IMR-90 (cell line): ENCODE measurements around the gene CIAO2A. TPM values are rescaled to one million over a fixed set of nuclear protein-coding genes. Genes with fewer than 3 reads are reported as not detected.
A peak's percentile ranks its signal among the peaks of the same experiment; 100 is the strongest.

Source experiments
- ATAC-seq: fragments of 200-7000 bp; cut with Tn5 transposase; 2 replicates; pipeline ENCODE4 v1.9.1; 2020; ENCODE audit warnings: low read depth, mild to moderate bottlenecking, moderate library complexity
- BruUV-seq: library from RNA; stranded (reverse); fragments of 400-500 nt; replicated peaks from 2 replicates; lab custom pipeline; 2021; lab: Mats Ljungman, UMichigan
- CTCF ChIA-PET: fragments of 300-600 bp; formaldehyde crosslinking; extraction: SDS; loops from one replicate; lab custom pipeline; 2021; ENCODE audit warnings: antibody characterized with exemption; lab: Yijun Ruan, JAX
- POLR2A ChIA-PET: fragments of 300-600 bp; sonication (Branson Sonifier 250); formaldehyde crosslinking; loops from one replicate; lab custom pipeline; 2022; ENCODE audit warnings: antibody characterized with exemption; ENCODE audit not compliant: unreplicated experiment; lab: Charles Lee
- DNase-seq: peaks from one replicate; pipeline ENCODE4 v3.0.0; 2013
- H2AFZ ChIP-seq: replicated peaks from 2 replicates; pipeline ENCODE3; 2013; ENCODE audit warnings: low read length, mild to moderate bottlenecking; ENCODE audit not compliant: poor library complexity
- H2AK5ac ChIP-seq: 2 replicates; pipeline ENCODE4 v1.6.1; 2013; ENCODE audit warnings: low read depth, low read length, inconsistent platforms
- H2AK9ac ChIP-seq: replicated peaks from 2 replicates; pipeline ENCODE3; 2013; ENCODE audit warnings: mild to moderate bottlenecking, low read depth, low read length, moderate library complexity; ENCODE audit not compliant: poor library complexity
- H2BK120ac ChIP-seq: 2 replicates; pipeline ENCODE4 v1.6.1; 2013; ENCODE audit warnings: low read depth, low read length, inconsistent platforms
- H2BK15ac ChIP-seq: 3 replicates; pipeline ENCODE4 v1.6.1; 2013; ENCODE audit warnings: low read depth, low read length, inconsistent platforms
- H2BK20ac ChIP-seq: 2 replicates; pipeline ENCODE4 v1.6.1; 2013; ENCODE audit warnings: low read depth, mild to moderate bottlenecking, inconsistent platforms, low read length, moderate library complexity
- H2BK5ac ChIP-seq: 2 replicates; pipeline ENCODE4 v1.6.1; 2013; ENCODE audit warnings: mild to moderate bottlenecking, low read depth, low read length, inconsistent platforms; ENCODE audit not compliant: poor library complexity, severe bottlenecking
- H3K14ac ChIP-seq: replicated peaks from 2 replicates; pipeline ENCODE4 v1.6.1; 2013; ENCODE audit warnings: low read depth, low read length, inconsistent platforms
- H3K18ac ChIP-seq: 2 replicates; pipeline ENCODE4 v1.6.1; 2013; ENCODE audit warnings: low read depth, low read length, control low read depth
- H3K23ac ChIP-seq: 2 replicates; pipeline ENCODE4 v1.6.1; 2013; ENCODE audit warnings: low read depth, low read length, inconsistent platforms
- H3K27ac ChIP-seq: 2 replicates; pipeline ENCODE4 v1.5.1; 2013; ENCODE audit warnings: mild to moderate bottlenecking, control low read depth, low read length; ENCODE audit not compliant: insufficient read depth
- H3K27me3 ChIP-seq: 2 replicates; pipeline ENCODE4 v1.6.1; 2013; ENCODE audit warnings: low read length; ENCODE audit not compliant: control insufficient read depth, insufficient read depth
- H3K36me3 ChIP-seq: 2 replicates; pipeline ENCODE4 v1.6.1; 2013; ENCODE audit warnings: low read length, mixed read lengths; ENCODE audit not compliant: control insufficient read depth, insufficient read depth
- H3K4ac ChIP-seq: 2 replicates; pipeline ENCODE4 v1.6.1; 2013; ENCODE audit warnings: low read depth, low read length, inconsistent platforms
- H3K4me1 ChIP-seq: 2 replicates; pipeline ENCODE4 v1.6.1; 2013; ENCODE audit warnings: low read length, mixed read lengths; ENCODE audit not compliant: control insufficient read depth, insufficient read depth
- H3K4me2 ChIP-seq: 2 replicates; pipeline ENCODE4 v1.6.1; 2013; ENCODE audit warnings: low read depth, mild to moderate bottlenecking, control low read depth, low read length, moderate library complexity
- H3K4me3 ChIP-seq: 2 replicates; pipeline ENCODE4 v1.5.1; 2013; ENCODE audit warnings: low read depth, mild to moderate bottlenecking, control low read depth, low read length, moderate library complexity; ENCODE audit not compliant: insufficient read depth
- H3K56ac ChIP-seq: 2 replicates; pipeline ENCODE4 v1.6.1; 2013; ENCODE audit warnings: low read length, inconsistent platforms; ENCODE audit not compliant: insufficient read depth; ENCODE audit errors: extremely low read depth
- H3K79me1 ChIP-seq, 2 experiments: 2 replicates each; pipeline ENCODE4 v1.6.1; 2013; ENCODE audit warnings: low read length in 2 of 2, inconsistent platforms in 1 of 2, low read depth in 1 of 2
- H3K9ac ChIP-seq: 2 replicates; pipeline ENCODE4 v1.6.1; 2013; ENCODE audit warnings: low read depth, low read length, control low read depth
- H3K9me1 ChIP-seq: 2 replicates; pipeline ENCODE4 v1.6.1; 2013; ENCODE audit warnings: low read length, inconsistent platforms; ENCODE audit not compliant: insufficient read depth
- H3K9me3 ChIP-seq: 2 replicates; pipeline ENCODE4 v1.6.1; 2013; ENCODE audit warnings: low read length; ENCODE audit not compliant: control insufficient read depth, insufficient read depth
- H4K20me1 ChIP-seq: 2 replicates; pipeline ENCODE4 v1.6.1; 2013; ENCODE audit warnings: low read length, inconsistent platforms; ENCODE audit not compliant: insufficient read depth
- H4K5ac ChIP-seq: 2 replicates; pipeline ENCODE4 v1.6.1; 2013; ENCODE audit warnings: mild to moderate bottlenecking, low read depth, low read length, control low read depth
- H4K8ac ChIP-seq, 2 experiments: 2 replicates each; pipeline ENCODE4 v1.6.1; 2013; ENCODE audit warnings: low read depth in 2 of 2, low read length in 2 of 2, control low read depth in 1 of 2, inconsistent platforms in 1 of 2
- H4K91ac ChIP-seq: 2 replicates; pipeline ENCODE4 v1.6.1; 2013; ENCODE audit warnings: low read depth, low read length, inconsistent platforms; ENCODE audit not compliant: insufficient read depth
- BHLHE40 ChIP-seq: fragments of 150-350 bp; IDR thresholded peaks from 2 replicates; pipeline ENCODE4 v1.6.1; 2016; ENCODE audit warnings: mild to moderate bottlenecking, low read depth, low read length
- CHD1 ChIP-seq: IDR thresholded peaks from 2 replicates; pipeline ENCODE4 v1.6.1; 2012; ENCODE audit warnings: low read depth, low read length, improper control_type of control experiment
- CTCF ChIP-seq: conservative IDR thresholded peaks from 2 replicates; pipeline ENCODE4 v1.5.1; 2012; ENCODE audit warnings: mild to moderate bottlenecking, low read depth, low read length, improper control_type of control experiment
- FOS ChIP-seq: fragments of 150-350 bp; IDR thresholded peaks from 2 replicates; pipeline ENCODE4 v1.6.1; 2016; ENCODE audit warnings: low read depth, low read length
- MAFK ChIP-seq: IDR thresholded peaks from 2 replicates; pipeline ENCODE4 v1.6.1; 2012; ENCODE audit warnings: low read depth, low read length, improper control_type of control experiment
- MAZ ChIP-seq: IDR thresholded peaks from 2 replicates; pipeline ENCODE4 v1.6.1; 2012; ENCODE audit warnings: low read depth, mild to moderate bottlenecking, low read length, improper control_type of control experiment, moderate library complexity, borderline replicate concordance
- POLR2A ChIP-seq: IDR thresholded peaks from 2 replicates; pipeline ENCODE4 v1.6.1; 2012; ENCODE audit warnings: mild to moderate bottlenecking, low read depth, low read length
- RAD21 ChIP-seq: IDR thresholded peaks from 2 replicates; pipeline ENCODE4 v1.6.1; 2012; ENCODE audit warnings: low read length, improper control_type of control experiment
- RCOR1 ChIP-seq: IDR thresholded peaks from 2 replicates; pipeline ENCODE4 v1.6.1; 2012; ENCODE audit warnings: mild to moderate bottlenecking, low read length, improper control_type of control experiment; ENCODE audit not compliant: insufficient replicate concordance
- RFX5 ChIP-seq: IDR thresholded peaks from 2 replicates; pipeline ENCODE4 v1.8.0; 2012; ENCODE audit warnings: low read depth, mild to moderate bottlenecking, low read length, moderate library complexity
- SMC3 ChIP-seq: fragments of 150-350 bp; IDR thresholded peaks from 2 replicates; pipeline ENCODE4 v1.6.1; 2016; ENCODE audit warnings: low read depth, mild to moderate bottlenecking, antibody characterized with exemption, low read length, moderate library complexity
- WGBS, 2 experiments: methylation state at CpG; one replicate each; pipeline versions ENCODE4 v1.1.5 to v1.1.7; 2013; ENCODE audit warnings: missing lambda C conversion rate in 2 of 2; ENCODE audit not compliant: insufficient read length in 1 of 2; ENCODE audit errors: extremely low coverage in 2 of 2; 5-methylcytosine and 5-hydroxymethylcytosine counted together
- dilution Hi-C: fragments of 300-500 bp; cut with HindIII; formaldehyde crosslinking; loops from one replicate; pipeline ENCODE4 v1.14.3; 2018; ENCODE audit warnings: low sequenced_read_pairs; ENCODE audit not compliant: unreplicated experiment
- in situ Hi-C: fragments of 300-500 bp; cut with MboI; formaldehyde crosslinking; loops from 3 replicates; pipeline ENCODE4 v1.14.3; 2019; ENCODE audit warnings: low sequenced_read_pairs, inconsistent platforms, mixed read lengths
- intact Hi-C: fragments of 100-400 bp; cut with micrococcal nuclease; formaldehyde crosslinking; loops from 2 replicates; pipeline ENCODE4 v1.10.0; 2022
- polyA plus RNA-seq, 3 experiments: library from polyadenylated mRNA; depleted of rRNA; stranded (reverse); fragments of >200 nt; gene quantifications; 2 replicates each; pipeline ENCODE4 v1.2.3, GENCODE V29; 2012; ENCODE audit warnings: low replicate concordance in 1 of 3
- total RNA-seq: library from RNA; depleted of rRNA; stranded (reverse); fragments of >200 nt; gene quantifications from 2 replicates; pipeline ENCODE4 v1.2.3, GENCODE V29; 2012
- TF ChIP-seq, protein P1 (sequence below): fragments of 150-350 bp; IDR thresholded peaks from 2 replicates; pipeline ENCODE4 v1.6.1; 2017; ENCODE audit warnings: mild to moderate bottlenecking, antibody characterized with exemption, low read length, low read depth
- TF ChIP-seq, protein P2 (sequence below): fragments of 150-350 bp; IDR thresholded peaks from 2 replicates; pipeline ENCODE4 v1.6.1; 2016; ENCODE audit warnings: low read depth, mild to moderate bottlenecking, low read length, moderate library complexity, borderline replicate concordance

CIAO2A gene
- total and polyA plus RNA-seq, 2 of the 4 experiments (the other 2 are of a cell fraction), result 36.7 to 38.3 TPM

GRCh38 chr15:64095795-64096667 is 2.4 kb upstream of the CIAO2A start, which contains the start of gene SNX1:
TSS of gene SNX1 (plus strand) at chr15:64095982. CDS start at chr15:64096014, 32 bp downstream.
- no TSS peak for BruUV-seq
- Histone ChIP-seq H3K4me1 (0 out of 2 replicates have a peak, but pooled peaks cover 1% of the 10 kb centered on the region), H3K9me3 (no peaks in the 10 kb centered on the region), H2BK5ac (peak within 1 kb of the TSS; percentile 68), H2AK9ac (peak within 1 kb of the TSS; percentile 90), H4K91ac (peak within 1 kb of the TSS; percentile 51), H3K4me3 (peak within 1 kb of the TSS; percentile 92), H3K14ac (peak within 1 kb of the TSS; percentile 75), H3K4me2 (peak within 1 kb of the TSS; percentile 97), H3K4ac (peak within 1 kb of the TSS; percentile 51), H2AFZ (peak within 1 kb of the TSS; percentile 86), H4K5ac (peak within 1 kb of the TSS; percentile 98), H3K79me1 (peaks cover 23 to 74% of the 10 kb centered on the region in 2 experiments), H2BK120ac (no peak within 1 kb of the TSS), H3K36me3 (no peaks in the 10 kb centered on the region), H2BK15ac (no peak within 1 kb of the TSS; the same call in 2 of the 3 replicates), H4K8ac (peak within 1 kb of the TSS; percentile 83 to 99), H3K18ac (no peak within 1 kb of the TSS; the same call in 1 of the 2 replicates), H3K9ac (peak within 1 kb of the TSS; percentile 72), H4K20me1 (peaks cover 42% of the 10 kb centered on the region), H3K9me1 (peaks cover 7% of the 10 kb centered on the region; the same call in 1 of the 2 replicates), H3K23ac (peak within 1 kb of the TSS; percentile 63; the same call in 1 of the 2 replicates), H2AK5ac (peak within 1 kb of the TSS; percentile 85), H3K56ac (peak within 1 kb of the TSS; percentile 63), H3K27ac (peak within 1 kb of the TSS; percentile 84), H2BK20ac (no peak within 1 kb of the TSS), H3K27me3 (no peaks in the 10 kb centered on the region)
- CTCF ChIA-PET, result no interaction called here
- DNase-seq, result peak; percentile 94
- WGBS, 2 experiments, result 1% methylated on average over 16 of the region's 70 CpGs; no CpG with 5 or more reads in 1 of the 2 experiments
- intact Hi-C loops, result no loop called here
- in situ Hi-C loops, result no loop called here
- dilution Hi-C loops, result no loop called here
- POLR2A ChIA-PET, result no interaction called here
- ATAC-seq, result peak; percentile 86
- TF ChIP-seq RFX5, result no peak
- TF ChIP-seq FOS, result peak; percentile 47; the same call in 1 of the 2 replicates
- TF ChIP-seq RAD21, result no peak
- TF ChIP-seq RCOR1, result no peak
- TF ChIP-seq, protein P1, sequence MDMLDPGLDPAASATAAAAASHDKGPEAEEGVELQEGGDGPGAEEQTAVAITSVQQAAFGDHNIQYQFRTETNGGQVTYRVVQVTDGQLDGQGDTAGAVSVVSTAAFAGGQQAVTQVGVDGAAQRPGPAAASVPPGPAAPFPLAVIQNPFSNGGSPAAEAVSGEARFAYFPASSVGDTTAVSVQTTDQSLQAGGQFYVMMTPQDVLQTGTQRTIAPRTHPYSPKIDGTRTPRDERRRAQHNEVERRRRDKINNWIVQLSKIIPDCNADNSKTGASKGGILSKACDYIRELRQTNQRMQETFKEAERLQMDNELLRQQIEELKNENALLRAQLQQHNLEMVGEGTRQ, result peak; percentile 71
- TF ChIP-seq CHD1, result no peak
- TF ChIP-seq BHLHE40, result 0 out of 2 replicates have a peak, but pooled peaks have one; percentile 13
- TF ChIP-seq, protein P2, sequence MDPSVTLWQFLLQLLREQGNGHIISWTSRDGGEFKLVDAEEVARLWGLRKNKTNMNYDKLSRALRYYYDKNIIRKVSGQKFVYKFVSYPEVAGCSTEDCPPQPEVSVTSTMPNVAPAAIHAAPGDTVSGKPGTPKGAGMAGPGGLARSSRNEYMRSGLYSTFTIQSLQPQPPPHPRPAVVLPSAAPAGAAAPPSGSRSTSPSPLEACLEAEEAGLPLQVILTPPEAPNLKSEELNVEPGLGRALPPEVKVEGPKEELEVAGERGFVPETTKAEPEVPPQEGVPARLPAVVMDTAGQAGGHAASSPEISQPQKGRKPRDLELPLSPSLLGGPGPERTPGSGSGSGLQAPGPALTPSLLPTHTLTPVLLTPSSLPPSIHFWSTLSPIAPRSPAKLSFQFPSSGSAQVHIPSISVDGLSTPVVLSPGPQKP, result no peak
- peak; percentile 89; the same call in 1 of the 2 replicates for TF ChIP-seq MAZ
- TF ChIP-seq MAFK, result no peak
- TF ChIP-seq POLR2A, result peak; percentile 88
- no peak for TF ChIP-seq CTCF
- TF ChIP-seq SMC3, result no peak
